Liver (tissue), 9 donors: ENCODE measurements around the gene BTN1A1. TPM values are rescaled to one million over a fixed set of nuclear protein-coding genes. Genes with fewer than 3 reads are reported as not detected.

Experiments
- DNase-seq: peaks from one replicate; pipeline ENCODE4 v3.0.0-alpha.2; 2017; ENCODE audit warnings: low spot score
- H3K27ac ChIP-seq, 2 donors: one replicate each; pipeline ENCODE4 v1.7.0; 2013; ENCODE audit warnings: inconsistent platforms in 2 of 2, low read length in 2 of 2, control low read depth in 1 of 2, low read depth in 1 of 2, mild to moderate bottlenecking in 1 of 2
- H3K27me3 ChIP-seq, 4 donors: one replicate each; pipeline versions ENCODE4 v1.6.1 to v1.7.0; 2013; ENCODE audit warnings: low read length in 3 of 4, inconsistent platforms in 1 of 4, mild to moderate bottlenecking in 1 of 4, moderate library complexity in 1 of 4; ENCODE audit not compliant: control insufficient read depth in 4 of 4, insufficient read depth in 4 of 4
- H3K36me3 ChIP-seq, 4 donors: one replicate each; pipeline versions ENCODE4 v1.6.1 to v1.7.0; 2013; ENCODE audit warnings: low read length in 3 of 4, mild to moderate bottlenecking in 3 of 4, low read depth in 1 of 4, moderate library complexity in 1 of 4; ENCODE audit not compliant: control insufficient read depth in 4 of 4, insufficient read depth in 3 of 4
- H3K4me1 ChIP-seq, 4 donors: one replicate each; pipeline versions ENCODE4 v1.6.1 to v1.7.0; 2013; ENCODE audit warnings: low read length in 3 of 4, mild to moderate bottlenecking in 3 of 4, moderate library complexity in 1 of 4; ENCODE audit not compliant: control insufficient read depth in 4 of 4, insufficient read depth in 4 of 4
- H3K4me3 ChIP-seq, 3 donors: one replicate each; pipeline versions ENCODE4 v1.6.1 to v1.7.0; 2013; ENCODE audit warnings: low read length in 3 of 3, control low read depth in 1 of 3, low read depth in 1 of 3, mild to moderate bottlenecking in 1 of 3
- H3K9ac ChIP-seq, 2 donors: one replicate each; pipeline ENCODE4 v1.7.0; 2013; ENCODE audit warnings: low read length in 2 of 2, mild to moderate bottlenecking in 2 of 2, moderate library complexity in 2 of 2, control low read depth in 1 of 2, low read depth in 1 of 2
- H3K9me3 ChIP-seq, 4 donors: one replicate each; pipeline versions ENCODE4 v1.6.1 to v1.7.0; 2013; ENCODE audit warnings: low read length in 3 of 4; ENCODE audit not compliant: control insufficient read depth in 4 of 4
- EGR1 ChIP-seq, 2 donors: IDR thresholded peaks; 2 replicates each; pipeline ENCODE4 v1.6.1; 2016 to 2018; ENCODE audit warnings: antibody characterized with exemption in 2 of 2, low read depth in 2 of 2
- FOXA1 ChIP-seq: IDR thresholded peaks from 2 replicates; pipeline ENCODE4 v1.6.1; 2016; ENCODE audit warnings: antibody characterized with exemption
- FOXA2 ChIP-seq: IDR thresholded peaks from 2 replicates; pipeline ENCODE4 v1.6.1; 2016; ENCODE audit warnings: antibody characterized with exemption
- GABPA ChIP-seq, 2 donors: IDR thresholded peaks in 1 of 2; conservative IDR thresholded peaks in 1 of 2; 2 replicates each; pipeline ENCODE4 v1.6.1; 2016; ENCODE audit warnings: antibody characterized with exemption in 2 of 2, mild to moderate bottlenecking in 1 of 2, moderate library complexity in 1 of 2
- HNF4A ChIP-seq, 2 donors: conservative IDR thresholded peaks; 2 replicates each; pipeline ENCODE4 v1.6.1; 2016; ENCODE audit warnings: antibody characterized with exemption in 2 of 2, mild to moderate bottlenecking in 2 of 2
- HNF4G ChIP-seq: IDR thresholded peaks from 2 replicates; pipeline ENCODE4 v1.6.1; 2016; ENCODE audit warnings: antibody characterized with exemption
- JUND ChIP-seq, 2 donors: IDR thresholded peaks; 2 replicates each; pipeline ENCODE4 v1.6.1; 2016; ENCODE audit warnings: antibody characterized with exemption in 2 of 2
- NR2F2 ChIP-seq: IDR thresholded peaks from 2 replicates; pipeline ENCODE4 v1.6.1; 2016; ENCODE audit warnings: antibody characterized with exemption
- RAD21 ChIP-seq, 2 donors: IDR thresholded peaks; 2 replicates each; pipeline ENCODE4 v1.6.1; 2016; ENCODE audit warnings: antibody characterized with exemption in 2 of 2, mild to moderate bottlenecking in 2 of 2
- RXRA ChIP-seq, 2 donors: IDR thresholded peaks; 2 replicates each; pipeline ENCODE4 v1.6.1; 2017 to 2018; ENCODE audit warnings: antibody characterized with exemption in 2 of 2, mild to moderate bottlenecking in 1 of 2
- SP1 ChIP-seq: IDR thresholded peaks from 2 replicates; pipeline ENCODE4 v1.6.1; 2018; ENCODE audit warnings: antibody characterized with exemption, mild to moderate bottlenecking
- TAF1 ChIP-seq: conservative IDR thresholded peaks from 2 replicates; pipeline ENCODE4 v1.6.1; 2016; ENCODE audit warnings: antibody characterized with exemption, mild to moderate bottlenecking
- YY1 ChIP-seq: IDR thresholded peaks from 2 replicates; pipeline ENCODE4 v1.6.1; 2016; ENCODE audit warnings: antibody characterized with exemption, mild to moderate bottlenecking
- WGBS: extraction: QIAGEN DNeasy Blood & Tissue Kit; methylation state at CpG from one replicate; pipeline ENCODE4 v1.1.7; 2013; 5-methylcytosine and 5-hydroxymethylcytosine counted together
- polyA plus RNA-seq, 2 donors: library from polyadenylated mRNA; stranded (reverse) in 1 of 2; unstranded in 1 of 2; fragments of 200-250 nt in 1 of 2; fragments of >200 nt in 1 of 2; fragmentation: Nextera tagmentation in 1 of 2; extraction: Ambion mirVana in 1 of 2; gene quantifications; one replicate each; pipeline versions ENCODE4 v1.2.1 to v1.2.3, GENCODE V29; 2013 to 2015
- total RNA-seq, 2 donors: library from RNA; depleted of rRNA; stranded (reverse); fragments of >200 nt; gene quantifications; one replicate each; pipeline ENCODE4 v1.2.3, GENCODE V29; 2014
- TF ChIP-seq, protein P1 (sequence below): IDR thresholded peaks from 2 replicates; pipeline ENCODE4 v1.6.1; 2016; ENCODE audit warnings: antibody characterized with exemption
- TF ChIP-seq, protein P2 (sequence below): IDR thresholded peaks from 2 replicates; pipeline ENCODE4 v1.6.1; 2016; ENCODE audit warnings: antibody characterized with exemption
- TF ChIP-seq, protein P3 (sequence below): IDR thresholded peaks from 2 replicates; pipeline ENCODE4 v1.6.1; 2016; ENCODE audit warnings: antibody characterized with exemption, mild to moderate bottlenecking
- TF ChIP-seq, protein P4 (sequence below): IDR thresholded peaks from 2 replicates; pipeline ENCODE4 v1.6.1; 2016; ENCODE audit warnings: antibody characterized with exemption
- TF ChIP-seq, protein P5 (sequence below): fragments of 150-350 bp; IDR thresholded peaks from 2 replicates; pipeline ENCODE4 v1.5.1; 2017; ENCODE audit warnings: improper control_type of control experiment, low read depth, low read length; ENCODE audit not compliant: missing input control
- donor health status: healthy.
- donor health status: healthy.
- donor health status: healthy.
- donor health status: healthy.
- donor health status: healthy.

BTN1A1 gene
- total and polyA plus RNA-seq, 4 donors, result 0.06 TPM; not detected in 3

DNA sequence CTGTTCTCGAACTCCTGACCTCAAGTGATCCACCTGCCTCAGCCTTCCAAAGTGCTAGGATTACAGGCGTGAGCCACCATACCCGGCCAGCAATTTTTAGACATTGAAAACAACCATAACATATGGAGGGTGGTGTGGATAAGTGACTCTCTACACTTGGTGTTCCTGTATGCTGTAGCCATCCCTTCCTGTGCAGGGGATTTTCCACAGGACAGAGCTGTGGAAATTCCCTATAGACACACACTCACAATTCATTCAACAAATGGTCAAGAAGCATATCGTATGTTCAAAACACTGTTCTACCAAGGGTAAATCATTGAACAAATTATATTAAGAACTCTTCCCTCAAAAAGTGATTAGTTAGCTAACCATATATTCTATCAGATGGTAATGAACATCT is 36.1 kb upstream of the BTN1A1 start:
- Histone ChIP-seq H3K9ac (no peak overlapping the region), H3K27ac (no peak overlapping the region), H3K4me3 (no peak overlapping the region), H3K36me3 (peaks cover 0 to 62% (median 55%) of the 10 kb centered on the region in 4 donors), H3K4me1 (peaks cover 0 to 11% (median 7%) of the 10 kb centered on the region in 4 donors), H3K27me3 (no peaks in the 10 kb centered on the region), H3K9me3 (no peaks in the 10 kb centered on the region)
- TF ChIP-seq, protein P1, sequence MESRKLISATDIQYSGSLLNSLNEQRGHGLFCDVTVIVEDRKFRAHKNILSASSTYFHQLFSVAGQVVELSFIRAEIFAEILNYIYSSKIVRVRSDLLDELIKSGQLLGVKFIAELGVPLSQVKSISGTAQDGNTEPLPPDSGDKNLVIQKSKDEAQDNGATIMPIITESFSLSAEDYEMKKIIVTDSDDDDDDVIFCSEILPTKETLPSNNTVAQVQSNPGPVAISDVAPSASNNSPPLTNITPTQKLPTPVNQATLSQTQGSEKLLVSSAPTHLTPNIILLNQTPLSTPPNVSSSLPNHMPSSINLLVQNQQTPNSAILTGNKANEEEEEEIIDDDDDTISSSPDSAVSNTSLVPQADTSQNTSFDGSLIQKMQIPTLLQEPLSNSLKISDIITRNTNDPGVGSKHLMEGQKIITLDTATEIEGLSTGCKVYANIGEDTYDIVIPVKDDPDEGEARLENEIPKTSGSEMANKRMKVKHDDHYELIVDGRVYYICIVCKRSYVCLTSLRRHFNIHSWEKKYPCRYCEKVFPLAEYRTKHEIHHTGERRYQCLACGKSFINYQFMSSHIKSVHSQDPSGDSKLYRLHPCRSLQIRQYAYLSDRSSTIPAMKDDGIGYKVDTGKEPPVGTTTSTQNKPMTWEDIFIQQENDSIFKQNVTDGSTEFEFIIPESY, result no peak
- TF ChIP-seq SP1, result no peak
- no peak for DNase-seq
- 95% methylated on average over 4 of the region's 4 CpGs for WGBS

DNA sequence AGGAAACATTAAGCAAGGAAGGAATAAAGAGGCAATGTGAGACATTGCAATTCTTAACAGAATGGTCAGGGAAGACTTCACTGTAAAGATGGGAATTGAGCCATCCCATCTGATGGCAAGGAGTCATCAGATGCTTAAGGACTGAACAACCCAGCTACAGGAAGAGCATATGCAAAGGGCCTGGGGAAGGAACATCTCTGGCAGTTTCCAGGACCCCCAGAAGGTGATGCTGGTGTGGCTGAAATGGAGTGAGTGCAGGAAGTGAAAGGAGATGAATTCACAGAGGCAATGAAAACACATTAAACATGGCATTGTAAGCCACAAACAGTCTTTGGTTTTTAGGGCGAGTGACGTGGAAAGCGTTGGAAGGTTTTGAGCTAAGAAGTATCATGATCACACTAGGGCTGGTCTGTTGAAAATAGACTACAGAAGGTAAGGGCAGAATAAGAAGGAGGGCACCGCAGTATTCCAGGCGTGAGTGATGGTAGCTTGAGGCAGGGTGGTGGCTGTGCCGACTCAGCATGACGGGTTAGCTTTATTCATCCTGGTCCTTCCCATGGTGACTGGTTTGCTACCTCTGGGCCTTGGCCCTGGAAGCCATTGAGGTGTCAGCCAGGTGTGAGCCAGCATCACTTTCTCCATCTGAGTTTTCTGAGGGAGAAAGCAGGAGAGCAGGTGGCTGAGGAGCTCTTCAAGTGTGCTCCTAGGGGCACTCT is 35.5 kb upstream of the BTN1A1 start:
- no peaks in the 10 kb centered on the region for H3K9me3 ChIP-seq
- 98% methylated on average over 7 of the region's 7 CpGs for WGBS
- no peak overlapping the region for H3K9ac ChIP-seq
- peaks cover 0 to 62% (median 55%) of the 10 kb centered on the region in 4 donors for H3K36me3 ChIP-seq
- H3K4me3 ChIP-seq, result no peak overlapping the region
- H3K27ac ChIP-seq, result no peak overlapping the region
- H3K27me3 ChIP-seq, result no peaks in the 10 kb centered on the region
- no peak for DNase-seq
- peaks cover 0 to 6% (median 3%) of the 10 kb centered on the region in 4 donors for H3K4me1 ChIP-seq
- no peak for TF ChIP-seq YY1
- TF ChIP-seq, protein P1, result no peak
- TF ChIP-seq, protein P2, sequence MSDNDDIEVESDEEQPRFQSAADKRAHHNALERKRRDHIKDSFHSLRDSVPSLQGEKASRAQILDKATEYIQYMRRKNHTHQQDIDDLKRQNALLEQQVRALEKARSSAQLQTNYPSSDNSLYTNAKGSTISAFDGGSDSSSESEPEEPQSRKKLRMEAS, result no peak
- TF ChIP-seq EGR1 (IDR thresholded peaks at IDR 0.05; ENCODE audit: low read depth in 2 of 2), result no peak
- no peak for TF ChIP-seq TAF1
- no peak for TF ChIP-seq FOXA2
- no peak for TF ChIP-seq GABPA (IDR thresholded peaks at IDR 0.05 in 1 of 2, conservative IDR thresholded peaks at IDR 0.05 in 1 of 2)
- no peak for TF ChIP-seq NR2F2
- no peak for TF ChIP-seq SP1
- TF ChIP-seq RAD21 (IDR thresholded peaks at IDR 0.05), result no peak
- no peak for TF ChIP-seq FOXA1
- TF ChIP-seq HNF4A (conservative IDR thresholded peaks at IDR 0.05), result no peak
- TF ChIP-seq, protein P3, sequence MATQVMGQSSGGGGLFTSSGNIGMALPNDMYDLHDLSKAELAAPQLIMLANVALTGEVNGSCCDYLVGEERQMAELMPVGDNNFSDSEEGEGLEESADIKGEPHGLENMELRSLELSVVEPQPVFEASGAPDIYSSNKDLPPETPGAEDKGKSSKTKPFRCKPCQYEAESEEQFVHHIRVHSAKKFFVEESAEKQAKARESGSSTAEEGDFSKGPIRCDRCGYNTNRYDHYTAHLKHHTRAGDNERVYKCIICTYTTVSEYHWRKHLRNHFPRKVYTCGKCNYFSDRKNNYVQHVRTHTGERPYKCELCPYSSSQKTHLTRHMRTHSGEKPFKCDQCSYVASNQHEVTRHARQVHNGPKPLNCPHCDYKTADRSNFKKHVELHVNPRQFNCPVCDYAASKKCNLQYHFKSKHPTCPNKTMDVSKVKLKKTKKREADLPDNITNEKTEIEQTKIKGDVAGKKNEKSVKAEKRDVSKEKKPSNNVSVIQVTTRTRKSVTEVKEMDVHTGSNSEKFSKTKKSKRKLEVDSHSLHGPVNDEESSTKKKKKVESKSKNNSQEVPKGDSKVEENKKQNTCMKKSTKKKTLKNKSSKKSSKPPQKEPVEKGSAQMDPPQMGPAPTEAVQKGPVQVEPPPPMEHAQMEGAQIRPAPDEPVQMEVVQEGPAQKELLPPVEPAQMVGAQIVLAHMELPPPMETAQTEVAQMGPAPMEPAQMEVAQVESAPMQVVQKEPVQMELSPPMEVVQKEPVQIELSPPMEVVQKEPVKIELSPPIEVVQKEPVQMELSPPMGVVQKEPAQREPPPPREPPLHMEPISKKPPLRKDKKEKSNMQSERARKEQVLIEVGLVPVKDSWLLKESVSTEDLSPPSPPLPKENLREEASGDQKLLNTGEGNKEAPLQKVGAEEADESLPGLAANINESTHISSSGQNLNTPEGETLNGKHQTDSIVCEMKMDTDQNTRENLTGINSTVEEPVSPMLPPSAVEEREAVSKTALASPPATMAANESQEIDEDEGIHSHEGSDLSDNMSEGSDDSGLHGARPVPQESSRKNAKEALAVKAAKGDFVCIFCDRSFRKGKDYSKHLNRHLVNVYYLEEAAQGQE, result no peak
- no peak for TF ChIP-seq HNF4G
- TF ChIP-seq JUND (IDR thresholded peaks at IDR 0.05), result no peak
- TF ChIP-seq, protein P4, sequence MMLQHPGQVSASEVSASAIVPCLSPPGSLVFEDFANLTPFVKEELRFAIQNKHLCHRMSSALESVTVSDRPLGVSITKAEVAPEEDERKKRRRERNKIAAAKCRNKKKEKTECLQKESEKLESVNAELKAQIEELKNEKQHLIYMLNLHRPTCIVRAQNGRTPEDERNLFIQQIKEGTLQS, result no peak
- TF ChIP-seq RXRA (IDR thresholded peaks at IDR 0.05), result no peak
- TF ChIP-seq, protein P5, sequence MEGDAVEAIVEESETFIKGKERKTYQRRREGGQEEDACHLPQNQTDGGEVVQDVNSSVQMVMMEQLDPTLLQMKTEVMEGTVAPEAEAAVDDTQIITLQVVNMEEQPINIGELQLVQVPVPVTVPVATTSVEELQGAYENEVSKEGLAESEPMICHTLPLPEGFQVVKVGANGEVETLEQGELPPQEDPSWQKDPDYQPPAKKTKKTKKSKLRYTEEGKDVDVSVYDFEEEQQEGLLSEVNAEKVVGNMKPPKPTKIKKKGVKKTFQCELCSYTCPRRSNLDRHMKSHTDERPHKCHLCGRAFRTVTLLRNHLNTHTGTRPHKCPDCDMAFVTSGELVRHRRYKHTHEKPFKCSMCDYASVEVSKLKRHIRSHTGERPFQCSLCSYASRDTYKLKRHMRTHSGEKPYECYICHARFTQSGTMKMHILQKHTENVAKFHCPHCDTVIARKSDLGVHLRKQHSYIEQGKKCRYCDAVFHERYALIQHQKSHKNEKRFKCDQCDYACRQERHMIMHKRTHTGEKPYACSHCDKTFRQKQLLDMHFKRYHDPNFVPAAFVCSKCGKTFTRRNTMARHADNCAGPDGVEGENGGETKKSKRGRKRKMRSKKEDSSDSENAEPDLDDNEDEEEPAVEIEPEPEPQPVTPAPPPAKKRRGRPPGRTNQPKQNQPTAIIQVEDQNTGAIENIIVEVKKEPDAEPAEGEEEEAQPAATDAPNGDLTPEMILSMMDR, result no peak
